Upper lobe of left lung (tissue), 4 donors: ENCODE data around the gene FLYWCH1.

Experiments
- CTCF ChIP-seq, 6 experiments: fragments of 450-650 bp in 4 of 6; fragments of 200-600 bp in 2 of 6; sonication (generic) in 2 of 6; IDR thresholded peaks; one replicate each; pipeline ENCODE4 v1.5.1; 2016 to 2019; ENCODE audit warnings: antibody characterized with exemption in 6 of 6
- POLR2A ChIP-seq, 4 donors: fragments of 450-650 bp; IDR thresholded peaks; one replicate each; pipeline ENCODE4 v1.5.1; 2016 to 2017; ENCODE audit warnings: antibody characterized with exemption in 4 of 4, mild to moderate bottlenecking in 2 of 4
- POLR2AphosphoS5 ChIP-seq, 2 donors: sonication (generic); formaldehyde crosslinking; IDR thresholded peaks; one replicate each; pipeline ENCODE4 v1.5.1; 2017; ENCODE audit warnings: antibody characterized with exemption in 2 of 2

GRCh38 chr16:2896480-2897010 lies 15.2 kb upstream of the FLYWCH1 start:
- no peak for TF ChIP-seq CTCF (IDR thresholded peaks at IDR 0.05)
- TF ChIP-seq POLR2AphosphoS5 (IDR thresholded peaks at IDR 0.05), result no peak
- no peak for TF ChIP-seq POLR2A (IDR thresholded peaks at IDR 0.05)
